Keratinocyte (primary cell): Measurements from ENCODE around the gene PLA2G4C.

Experiments
- EZH2 ChIP-seq: IDR thresholded peaks from one replicate; pipeline ENCODE4 v1.6.1; 2012; ENCODE audit warnings: inconsistent platforms, mild to moderate bottlenecking, low read length, moderate library complexity
- TF ChIP-seq, protein P1 (sequence below), 3 experiments: IDR thresholded peaks in 1 of 3; conservative IDR thresholded peaks in 1 of 3; optimal IDR thresholded peaks in 1 of 3; 2 replicates in 2 of 3; 3 replicates in 1 of 3; pipeline versions ENCODE3 to v1.5.1; 2011; ENCODE audit warnings: low read length in 3 of 3, mild to moderate bottlenecking in 3 of 3, moderate library complexity in 2 of 3, control low read depth in 1 of 3, inconsistent platforms in 1 of 3; ENCODE audit not compliant: insufficient read depth in 2 of 3; ENCODE audit errors: extremely low read depth in 1 of 3

DNA sequence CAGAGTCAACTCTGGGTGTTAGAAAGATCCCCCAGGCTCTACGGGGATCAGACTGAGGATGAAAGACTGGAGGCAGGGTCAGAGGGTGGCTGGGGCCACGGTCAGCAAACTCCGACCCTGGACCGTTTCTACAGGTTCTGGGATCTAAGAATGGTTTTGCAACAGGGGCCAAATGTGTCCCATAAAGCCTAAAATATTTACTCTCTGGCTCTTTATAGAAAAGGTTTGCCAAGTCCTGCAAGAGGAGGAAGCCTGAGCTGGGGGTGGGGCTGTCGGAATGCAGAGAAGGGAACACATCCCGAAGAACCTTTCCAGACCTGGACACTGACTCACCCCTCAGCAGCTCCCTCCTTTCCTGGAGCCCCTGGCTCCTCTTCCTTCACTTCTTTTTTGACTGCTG, 38.8 kb upstream of the PLA2G4C start:
- TF ChIP-seq, protein P1, sequence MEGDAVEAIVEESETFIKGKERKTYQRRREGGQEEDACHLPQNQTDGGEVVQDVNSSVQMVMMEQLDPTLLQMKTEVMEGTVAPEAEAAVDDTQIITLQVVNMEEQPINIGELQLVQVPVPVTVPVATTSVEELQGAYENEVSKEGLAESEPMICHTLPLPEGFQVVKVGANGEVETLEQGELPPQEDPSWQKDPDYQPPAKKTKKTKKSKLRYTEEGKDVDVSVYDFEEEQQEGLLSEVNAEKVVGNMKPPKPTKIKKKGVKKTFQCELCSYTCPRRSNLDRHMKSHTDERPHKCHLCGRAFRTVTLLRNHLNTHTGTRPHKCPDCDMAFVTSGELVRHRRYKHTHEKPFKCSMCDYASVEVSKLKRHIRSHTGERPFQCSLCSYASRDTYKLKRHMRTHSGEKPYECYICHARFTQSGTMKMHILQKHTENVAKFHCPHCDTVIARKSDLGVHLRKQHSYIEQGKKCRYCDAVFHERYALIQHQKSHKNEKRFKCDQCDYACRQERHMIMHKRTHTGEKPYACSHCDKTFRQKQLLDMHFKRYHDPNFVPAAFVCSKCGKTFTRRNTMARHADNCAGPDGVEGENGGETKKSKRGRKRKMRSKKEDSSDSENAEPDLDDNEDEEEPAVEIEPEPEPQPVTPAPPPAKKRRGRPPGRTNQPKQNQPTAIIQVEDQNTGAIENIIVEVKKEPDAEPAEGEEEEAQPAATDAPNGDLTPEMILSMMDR (optimal IDR thresholded peaks at IDR 0.05 in 1 of 3, IDR thresholded peaks at IDR 0.05 in 1 of 3, conservative IDR thresholded peaks at IDR 0.05 in 1 of 3; ENCODE audit: extremely low read depth in 1 of 3, insufficient read depth in 2 of 3, low read length in 3 of 3): no peak
- TF ChIP-seq EZH2: no peak
